ENCODE results near the gene HSPG2.

Gene HSPG2

GRCh38 chr1:21853131-21853427, 84.0 kb downstream of the HSPG2 start:
- no peak overlapping the region for H3K18ac ChIP-seq (ENCODE audit: low read length)
- no peak overlapping the region for H3K4me3 ChIP-seq (ENCODE audit: low read length)
- H3K79me1 ChIP-seq (ENCODE audit: low read length) = no peaks in the 10 kb centered on the region
- H3K23ac ChIP-seq (ENCODE audit: low read length) = no peak overlapping the region
- DNase-seq = no peak
- H2AK5ac ChIP-seq (ENCODE audit: low read length) = no peak overlapping the region
- WGBS (ENCODE audit: extremely low coverage, insufficient coverage, low lambda C conversion rate) = no CpG with 5 or more reads among the region's 7 CpGs
- H3K27ac ChIP-seq (ENCODE audit: low read depth, low read length) = no peak overlapping the region
- no peak overlapping the region for H3K4me2 ChIP-seq (ENCODE audit: low read length)
- H2BK15ac ChIP-seq (replicated peaks; ENCODE audit: low read depth) = no peak overlapping the region
- no peaks in the 10 kb centered on the region for H3K27me3 ChIP-seq (ENCODE audit: insufficient read depth, low read length, poor library complexity)
- no peaks in the 10 kb centered on the region for H3K79me2 ChIP-seq (ENCODE audit: control insufficient read depth, insufficient read depth, low read length)
- H2BK120ac ChIP-seq (ENCODE audit: low read depth, low read length) = no peak overlapping the region
- H4K5ac ChIP-seq (ENCODE audit: low read length) = no peak overlapping the region
- no peak overlapping the region for H2BK5ac ChIP-seq (ENCODE audit: low read length)
- H3K56ac ChIP-seq (ENCODE audit: low read length) = no peak overlapping the region
- H3K9ac ChIP-seq (ENCODE audit: low read length) = no peak overlapping the region
- H3K4ac ChIP-seq (ENCODE audit: low read depth, low read length) = no peak overlapping the region
- H3K36me3 ChIP-seq (ENCODE audit: control insufficient read depth, insufficient read depth, low read length) = peaks cover 14% of the 10 kb centered on the region
- H4K8ac ChIP-seq (ENCODE audit: low read depth, low read length) = no peak overlapping the region
- H3K4me1 ChIP-seq (ENCODE audit: control insufficient read depth, low read depth, low read length) = no peaks in the 10 kb centered on the region

GRCh38 chr1:21852282-21853130, 84.6 kb downstream of the HSPG2 start:
- H2BK5ac ChIP-seq (ENCODE audit: low read length) = no peak overlapping the region
- no peaks in the 10 kb centered on the region for H3K27me3 ChIP-seq (ENCODE audit: insufficient read depth, low read length, poor library complexity)
- H4K5ac ChIP-seq (ENCODE audit: low read length) = no peak overlapping the region
- no peak overlapping the region for H3K4me3 ChIP-seq (ENCODE audit: low read length)
- WGBS (ENCODE audit: extremely low coverage, insufficient coverage, low lambda C conversion rate) = no CpG with 5 or more reads among the region's 29 CpGs
- no peak overlapping the region for H3K4me2 ChIP-seq (ENCODE audit: low read length)
- no peaks in the 10 kb centered on the region for H3K79me2 ChIP-seq (ENCODE audit: control insufficient read depth, insufficient read depth, low read length)
- H3K79me1 ChIP-seq (ENCODE audit: low read length) = no peaks in the 10 kb centered on the region
- no peak overlapping the region for H4K8ac ChIP-seq (ENCODE audit: low read depth, low read length)
- peaks cover 14% of the 10 kb centered on the region for H3K36me3 ChIP-seq (ENCODE audit: control insufficient read depth, insufficient read depth, low read length)
- no peaks in the 10 kb centered on the region for H3K4me1 ChIP-seq (ENCODE audit: control insufficient read depth, low read depth, low read length)
- H3K23ac ChIP-seq (ENCODE audit: low read length) = no peak overlapping the region
- no peak overlapping the region for H3K9ac ChIP-seq (ENCODE audit: low read length)
- H3K27ac ChIP-seq (ENCODE audit: low read depth, low read length) = no peak overlapping the region
- H2BK120ac ChIP-seq (ENCODE audit: low read depth, low read length) = no peak overlapping the region
- no peak overlapping the region for H3K4ac ChIP-seq (ENCODE audit: low read depth, low read length)
- no peak for DNase-seq
- H3K18ac ChIP-seq (ENCODE audit: low read length) = no peak overlapping the region
- no peak overlapping the region for H2BK15ac ChIP-seq (replicated peaks; ENCODE audit: low read depth)
- H3K56ac ChIP-seq (ENCODE audit: low read length) = no peak overlapping the region
- H2AK5ac ChIP-seq (ENCODE audit: low read length) = no peak overlapping the region

- no peak overlapping the region for H2BK15ac ChIP-seq (replicated peaks; ENCODE audit: low read depth)
- H2AK5ac ChIP-seq (ENCODE audit: low read length) = no peak overlapping the region
- H3K18ac ChIP-seq (ENCODE audit: low read length) = no peak overlapping the region
- peaks cover 11% of the 10 kb centered on the region for H3K36me3 ChIP-seq (ENCODE audit: control insufficient read depth, insufficient read depth, low read length)
- no peak overlapping the region for H3K23ac ChIP-seq (ENCODE audit: low read length)
- H4K5ac ChIP-seq (ENCODE audit: low read length) = no peak overlapping the region
- DNase-seq = no peak
- no peak overlapping the region for H3K56ac ChIP-seq (ENCODE audit: low read length)
- H3K79me2 ChIP-seq (ENCODE audit: control insufficient read depth, insufficient read depth, low read length) = no peaks in the 10 kb centered on the region
- WGBS (ENCODE audit: extremely low coverage, insufficient coverage, low lambda C conversion rate) = no CpG with 5 or more reads among the region's 33 CpGs
- H3K4me2 ChIP-seq (ENCODE audit: low read length) = no peak overlapping the region
- no peak overlapping the region for H3K4me3 ChIP-seq (ENCODE audit: low read length)
- H4K8ac ChIP-seq (ENCODE audit: low read depth, low read length) = no peak overlapping the region
- no peak overlapping the region for H2BK120ac ChIP-seq (ENCODE audit: low read depth, low read length)
- no peaks in the 10 kb centered on the region for H3K4me1 ChIP-seq (ENCODE audit: control insufficient read depth, low read depth, low read length)
- no peaks in the 10 kb centered on the region for H3K27me3 ChIP-seq (ENCODE audit: insufficient read depth, low read length, poor library complexity)
- no peaks in the 10 kb centered on the region for H3K79me1 ChIP-seq (ENCODE audit: low read length)
- H3K27ac ChIP-seq (ENCODE audit: low read depth, low read length) = no peak overlapping the region
- no peak overlapping the region for H3K9ac ChIP-seq (ENCODE audit: low read length)
- H2BK5ac ChIP-seq (ENCODE audit: low read length) = no peak overlapping the region
- no peak overlapping the region for H3K4ac ChIP-seq (ENCODE audit: low read depth, low read length)
Observed at GRCh38 chr1:21851430-21852250, 85.5 kb downstream of the HSPG2 start.

- no CpG with 5 or more reads among the region's 30 CpGs for WGBS (ENCODE audit: extremely low coverage, insufficient coverage, low lambda C conversion rate)
- no peak overlapping the region for H4K8ac ChIP-seq (ENCODE audit: low read depth, low read length)
- no peak overlapping the region for H3K4ac ChIP-seq (ENCODE audit: low read depth, low read length)
- no peak overlapping the region for H2BK5ac ChIP-seq (ENCODE audit: low read length)
- H3K36me3 ChIP-seq (ENCODE audit: control insufficient read depth, insufficient read depth, low read length) = peaks cover 6% of the 10 kb centered on the region
- H3K56ac ChIP-seq (ENCODE audit: low read length) = no peak overlapping the region
- no peak overlapping the region for H2BK120ac ChIP-seq (ENCODE audit: low read depth, low read length)
- H3K4me2 ChIP-seq (ENCODE audit: low read length) = no peak overlapping the region
- no peak overlapping the region for H3K23ac ChIP-seq (ENCODE audit: low read length)
- no peaks in the 10 kb centered on the region for H3K79me2 ChIP-seq (ENCODE audit: control insufficient read depth, insufficient read depth, low read length)
- no peak overlapping the region for H3K18ac ChIP-seq (ENCODE audit: low read length)
- no peak overlapping the region for H3K9ac ChIP-seq (ENCODE audit: low read length)
- no peak overlapping the region for H4K5ac ChIP-seq (ENCODE audit: low read length)
- H2AK5ac ChIP-seq (ENCODE audit: low read length) = no peak overlapping the region
- H3K4me1 ChIP-seq (ENCODE audit: control insufficient read depth, low read depth, low read length) = no peaks in the 10 kb centered on the region
- no peak overlapping the region for H2BK15ac ChIP-seq (replicated peaks; ENCODE audit: low read depth)
- no peaks in the 10 kb centered on the region for H3K27me3 ChIP-seq (ENCODE audit: insufficient read depth, low read length, poor library complexity)
- H3K27ac ChIP-seq (ENCODE audit: low read depth, low read length) = no peak overlapping the region
- no peak for DNase-seq
- H3K79me1 ChIP-seq (ENCODE audit: low read length) = no peaks in the 10 kb centered on the region
- H3K4me3 ChIP-seq (ENCODE audit: low read length) = no peak overlapping the region
Observed at GRCh38 chr1:21849909-21850576, 87.1 kb downstream of the HSPG2 start.

GRCh38 chr1:21848524-21849174, 88.5 kb downstream of the HSPG2 start:
- H3K4me2 ChIP-seq (ENCODE audit: low read length) = no peak overlapping the region
- peaks cover 9% of the 10 kb centered on the region for H3K36me3 ChIP-seq (ENCODE audit: control insufficient read depth, insufficient read depth, low read length)

More at GRCh38 chr1:21848524-21849174, 88.5 kb downstream of the HSPG2 start:
- no peak overlapping the region for H4K8ac ChIP-seq (ENCODE audit: low read depth, low read length)
- no peak overlapping the region for H4K5ac ChIP-seq (ENCODE audit: low read length)
- no CpG with 5 or more reads among the region's 17 CpGs for WGBS (ENCODE audit: extremely low coverage, insufficient coverage, low lambda C conversion rate)
- no peak overlapping the region for H3K4me3 ChIP-seq (ENCODE audit: low read length)
- DNase-seq = no peak
- H3K27ac ChIP-seq (ENCODE audit: low read depth, low read length) = no peak overlapping the region
- H2BK120ac ChIP-seq (ENCODE audit: low read depth, low read length) = no peak overlapping the region
- no peaks in the 10 kb centered on the region for H3K27me3 ChIP-seq (ENCODE audit: insufficient read depth, low read length, poor library complexity)
- no peak overlapping the region for H2AK5ac ChIP-seq (ENCODE audit: low read length)
- H3K4ac ChIP-seq (ENCODE audit: low read depth, low read length) = no peak overlapping the region
- no peaks in the 10 kb centered on the region for H3K79me1 ChIP-seq (ENCODE audit: low read length)
- no peak overlapping the region for H3K23ac ChIP-seq (ENCODE audit: low read length)
- no peak overlapping the region for H3K9ac ChIP-seq (ENCODE audit: low read length)
- no peak overlapping the region for H2BK15ac ChIP-seq (replicated peaks; ENCODE audit: low read depth)
- H3K56ac ChIP-seq (ENCODE audit: low read length) = no peak overlapping the region
- no peak overlapping the region for H3K18ac ChIP-seq (ENCODE audit: low read length)
- no peaks in the 10 kb centered on the region for H3K79me2 ChIP-seq (ENCODE audit: control insufficient read depth, insufficient read depth, low read length)
- no peaks in the 10 kb centered on the region for H3K4me1 ChIP-seq (ENCODE audit: control insufficient read depth, low read depth, low read length)
- H2BK5ac ChIP-seq (ENCODE audit: low read length) = no peak overlapping the region
